Neural cell (in vitro differentiated cells): ENCODE measurements around the gene SEC14L1.

Experiments used
- CTCF ChIP-seq: fragments of 450-650 bp; IDR thresholded peaks from 2 replicates; pipeline ENCODE4 v1.5.1; 2014; ENCODE audit warnings: antibody characterized with exemption, mild to moderate bottlenecking, moderate library complexity; ENCODE audit not compliant: poor library complexity, severe bottlenecking
- EP300 ChIP-seq: fragments of 450-650 bp; conservative IDR thresholded peaks from 2 replicates; pipeline ENCODE4 v1.6.1; 2014; ENCODE audit warnings: antibody characterized with exemption, mild to moderate bottlenecking, moderate library complexity; ENCODE audit not compliant: poor library complexity, severe bottlenecking
- EZH2 ChIP-seq: fragments of 200-600, 300-800 bp; shearing (Covaris generic), sonication (generic); IDR thresholded peaks from 2 replicates; pipeline ENCODE4 v1.6.1; 2014; ENCODE audit warnings: antibody characterized with exemption, low read length, borderline replicate concordance, mild to moderate bottlenecking; ENCODE audit not compliant: insufficient read depth, poor library complexity, severe bottlenecking
- MXI1 ChIP-seq: fragments of 450-650 bp; conservative IDR thresholded peaks from 2 replicates; pipeline ENCODE4 v1.6.1; 2014; ENCODE audit warnings: antibody characterized with exemption, mild to moderate bottlenecking; ENCODE audit not compliant: poor library complexity, severe bottlenecking
- POLR2AphosphoS5 ChIP-seq: IDR thresholded peaks from 2 replicates; pipeline ENCODE4 v1.6.1; 2012
- RAD21 ChIP-seq: fragments of 450-650 bp; conservative IDR thresholded peaks from 2 replicates; pipeline ENCODE4 v1.6.1; 2014; ENCODE audit warnings: antibody characterized with exemption, mild to moderate bottlenecking, moderate library complexity
- SMC3 ChIP-seq: fragments of 450-650 bp; conservative IDR thresholded peaks from 2 replicates; pipeline ENCODE4 v1.6.1; 2014; ENCODE audit warnings: antibody characterized with exemption, mild to moderate bottlenecking, moderate library complexity; ENCODE audit not compliant: poor library complexity
- TAF1 ChIP-seq: IDR thresholded peaks from 2 replicates; pipeline ENCODE4 v1.6.1; 2012; ENCODE audit warnings: low read depth
- TF ChIP-seq, protein P1 (sequence below): IDR thresholded peaks from 2 replicates; pipeline ENCODE4 v1.6.1; 2012; ENCODE audit warnings: borderline replicate concordance

GRCh38 chr17:77257596-77258458 is 117.1 kb downstream of the SEC14L1 start:
- TF ChIP-seq EZH2 = no peak
- no peak for TF ChIP-seq POLR2AphosphoS5
- no peak for TF ChIP-seq CTCF
- TF ChIP-seq, protein P1, sequence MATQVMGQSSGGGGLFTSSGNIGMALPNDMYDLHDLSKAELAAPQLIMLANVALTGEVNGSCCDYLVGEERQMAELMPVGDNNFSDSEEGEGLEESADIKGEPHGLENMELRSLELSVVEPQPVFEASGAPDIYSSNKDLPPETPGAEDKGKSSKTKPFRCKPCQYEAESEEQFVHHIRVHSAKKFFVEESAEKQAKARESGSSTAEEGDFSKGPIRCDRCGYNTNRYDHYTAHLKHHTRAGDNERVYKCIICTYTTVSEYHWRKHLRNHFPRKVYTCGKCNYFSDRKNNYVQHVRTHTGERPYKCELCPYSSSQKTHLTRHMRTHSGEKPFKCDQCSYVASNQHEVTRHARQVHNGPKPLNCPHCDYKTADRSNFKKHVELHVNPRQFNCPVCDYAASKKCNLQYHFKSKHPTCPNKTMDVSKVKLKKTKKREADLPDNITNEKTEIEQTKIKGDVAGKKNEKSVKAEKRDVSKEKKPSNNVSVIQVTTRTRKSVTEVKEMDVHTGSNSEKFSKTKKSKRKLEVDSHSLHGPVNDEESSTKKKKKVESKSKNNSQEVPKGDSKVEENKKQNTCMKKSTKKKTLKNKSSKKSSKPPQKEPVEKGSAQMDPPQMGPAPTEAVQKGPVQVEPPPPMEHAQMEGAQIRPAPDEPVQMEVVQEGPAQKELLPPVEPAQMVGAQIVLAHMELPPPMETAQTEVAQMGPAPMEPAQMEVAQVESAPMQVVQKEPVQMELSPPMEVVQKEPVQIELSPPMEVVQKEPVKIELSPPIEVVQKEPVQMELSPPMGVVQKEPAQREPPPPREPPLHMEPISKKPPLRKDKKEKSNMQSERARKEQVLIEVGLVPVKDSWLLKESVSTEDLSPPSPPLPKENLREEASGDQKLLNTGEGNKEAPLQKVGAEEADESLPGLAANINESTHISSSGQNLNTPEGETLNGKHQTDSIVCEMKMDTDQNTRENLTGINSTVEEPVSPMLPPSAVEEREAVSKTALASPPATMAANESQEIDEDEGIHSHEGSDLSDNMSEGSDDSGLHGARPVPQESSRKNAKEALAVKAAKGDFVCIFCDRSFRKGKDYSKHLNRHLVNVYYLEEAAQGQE = no peak
- TF ChIP-seq RAD21 = no peak
- no peak for TF ChIP-seq TAF1
- no peak for TF ChIP-seq EP300
- no peak for TF ChIP-seq SMC3
- no peak for TF ChIP-seq MXI1
